Neural crest cell (in vitro differentiated cells): Measurements from ENCODE around the gene COL19A1. TPM values are rescaled to one million over a fixed set of nuclear protein-coding genes. Genes with fewer than 3 reads are reported as not detected.

Experiments used
- DNase-seq: peaks from one replicate; pipeline ENCODE4 v3.0.0; 2021; ENCODE audit warnings: low read depth, mixed read lengths, low spot score
- H3K27ac Mint-ChIP-seq: one replicate; pipeline ENCODE4 v1.8.0; 2021; ENCODE audit warnings: mild to moderate bottlenecking, mixed read lengths; ENCODE audit not compliant: unreplicated experiment
- H3K27me3 Mint-ChIP-seq: 2 replicates; pipeline ENCODE4 v1.8.0; 2021; ENCODE audit warnings: low read depth, mild to moderate bottlenecking, mixed read lengths
- H3K36me3 Mint-ChIP-seq: 2 replicates; pipeline ENCODE4 v1.8.0; 2021; ENCODE audit warnings: low read depth, mild to moderate bottlenecking, mixed read lengths
- H3K4me1 Mint-ChIP-seq: 2 replicates; pipeline ENCODE4 v1.8.0; 2021; ENCODE audit warnings: mixed read lengths
- H3K4me3 Mint-ChIP-seq: one replicate; pipeline ENCODE4 v1.8.0; 2021; ENCODE audit warnings: mild to moderate bottlenecking, mixed read lengths
- H3K9me3 Mint-ChIP-seq: 2 replicates; pipeline ENCODE4 v1.8.0; 2021; ENCODE audit warnings: mixed read lengths
- CTCF ChIP-seq: fragments of 200-600 bp; sonication (generic); conservative IDR thresholded peaks from 2 replicates; pipeline ENCODE4 v1.5.0; 2021; ENCODE audit warnings: antibody characterized with exemption, mild to moderate bottlenecking
- total RNA-seq: library from RNA; stranded (reverse); gene quantifications from 2 replicates; pipeline ENCODE4 v1.2.1, GENCODE V29; 2021

COL19A1 gene
- total RNA-seq, 1 donor from 2014 or later = 0.09 TPM

GRCh38 chr6:70163795-70164194 is 297.4 kb downstream of the COL19A1 start:
- Mint-ChIP-seq H3K9me3 (no peaks in the 10 kb centered on the region), H3K27me3 (peaks cover 3% of the 10 kb centered on the region), H3K27ac (no peak overlapping the region), H3K36me3 (no peaks in the 10 kb centered on the region), H3K4me1 (peaks cover 18% of the 10 kb centered on the region), H3K4me3 (no peak overlapping the region)
- no peak for DNase-seq
- no peak for TF ChIP-seq CTCF

DNA sequence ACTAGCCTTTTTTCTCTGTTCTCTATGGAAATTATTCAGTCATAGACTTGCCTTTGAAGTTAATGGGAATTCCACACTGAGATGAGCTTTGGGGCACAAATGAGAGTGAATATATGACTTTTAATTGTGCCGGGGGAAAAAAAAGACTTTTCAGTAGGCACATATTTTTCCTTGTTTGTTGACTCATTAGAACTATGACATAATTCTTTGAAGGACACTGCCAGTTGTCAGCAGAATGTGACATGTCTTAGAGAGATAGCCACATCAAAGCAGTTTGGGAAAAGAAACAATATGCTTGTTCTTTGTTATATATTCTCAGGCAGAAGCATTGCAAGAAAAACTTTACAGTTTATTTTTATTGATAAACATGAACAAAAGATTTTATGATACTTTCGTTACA is 298.2 kb downstream of the COL19A1 start:
- no peak for DNase-seq
- Mint-ChIP-seq H3K27ac (no peak overlapping the region), H3K4me1 (peaks cover 18% of the 10 kb centered on the region), H3K27me3 (peaks cover 3% of the 10 kb centered on the region), H3K9me3 (no peaks in the 10 kb centered on the region), H3K36me3 (no peaks in the 10 kb centered on the region), H3K4me3 (no peak overlapping the region)
- TF ChIP-seq CTCF = no peak

- DNase-seq = peak; percentile 61
- no peak overlapping the region for H3K27ac Mint-ChIP-seq
- H3K27me3 Mint-ChIP-seq = peaks cover 3% of the 10 kb centered on the region
- peak; percentile 81 for TF ChIP-seq CTCF
- H3K9me3 Mint-ChIP-seq = no peaks in the 10 kb centered on the region
- peaks cover 18% of the 10 kb centered on the region for H3K4me1 Mint-ChIP-seq
- peak overlapping the region; percentile 75 for H3K4me3 Mint-ChIP-seq
- H3K36me3 Mint-ChIP-seq = no peaks in the 10 kb centered on the region
These were observed 300.0 kb downstream of the COL19A1 start for GRCh38 chr6:70166088-70166958.

DNA sequence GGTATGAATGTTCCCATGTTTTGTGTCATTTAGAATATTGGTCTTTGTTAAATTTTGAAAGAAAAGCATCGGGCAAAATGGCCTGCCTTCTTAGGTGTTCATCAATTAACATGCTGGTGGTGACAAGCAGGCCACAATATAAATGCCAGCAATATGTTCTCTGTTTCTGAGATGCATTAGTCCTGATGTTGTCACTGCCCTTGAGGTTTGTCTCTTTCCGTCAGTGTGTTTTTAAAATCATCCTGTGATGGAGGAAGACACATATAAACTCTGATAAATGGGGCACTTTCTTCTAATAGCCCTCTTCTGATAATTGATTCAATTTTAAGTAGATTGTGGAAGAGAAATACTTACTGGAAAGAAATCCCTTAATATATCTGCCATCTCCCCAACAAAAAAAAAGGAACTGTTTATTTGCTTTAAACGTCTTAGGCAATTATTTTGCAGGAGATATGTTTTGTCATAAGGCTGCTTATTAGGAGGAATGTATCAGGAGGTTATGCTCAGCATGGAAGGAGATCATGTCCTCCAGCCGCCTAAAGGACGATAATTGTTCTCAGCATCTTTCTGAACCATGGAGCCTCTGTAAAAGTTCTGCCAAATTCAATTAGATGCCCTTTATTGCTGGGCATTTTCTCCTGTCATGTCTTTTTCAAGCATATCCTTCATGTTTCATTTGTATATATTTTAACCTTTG is 302.5 kb downstream of the COL19A1 start:
- peaks cover 3% of the 10 kb centered on the region for H3K27me3 Mint-ChIP-seq
- no peak overlapping the region for H3K4me3 Mint-ChIP-seq
- no peaks in the 10 kb centered on the region for H3K36me3 Mint-ChIP-seq
- peaks cover 2% of the 10 kb centered on the region for H3K9me3 Mint-ChIP-seq
- H3K4me1 Mint-ChIP-seq = peaks cover 18% of the 10 kb centered on the region
- no peak overlapping the region for H3K27ac Mint-ChIP-seq
- no peak for DNase-seq
- no peak for TF ChIP-seq CTCF

DNA sequence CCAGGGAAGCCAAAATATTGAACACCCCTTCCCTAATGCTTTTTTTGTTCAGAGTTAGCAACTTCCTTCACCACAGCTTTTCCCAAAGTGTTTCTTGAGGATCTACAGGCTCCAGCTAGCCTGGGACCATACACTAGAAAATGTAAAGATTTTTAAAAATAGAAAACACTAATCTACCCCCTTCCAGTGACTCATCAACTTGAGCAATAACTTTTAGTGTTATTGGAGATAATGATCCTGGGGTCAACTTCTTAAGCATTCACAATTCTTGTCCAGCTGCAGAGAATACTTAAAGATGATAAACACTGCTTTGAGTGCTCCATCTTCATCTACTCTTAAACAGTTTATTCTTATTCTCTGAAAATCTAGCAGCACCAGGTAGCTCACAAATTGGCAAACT is 304.9 kb downstream of the COL19A1 start:
- Mint-ChIP-seq H3K27me3 (peaks cover 3% of the 10 kb centered on the region), H3K4me3 (no peak overlapping the region), H3K27ac (no peak overlapping the region), H3K4me1 (peaks cover 4% of the 10 kb centered on the region), H3K9me3 (peaks cover 2% of the 10 kb centered on the region), H3K36me3 (no peaks in the 10 kb centered on the region)
- no peak for TF ChIP-seq CTCF
- DNase-seq = no peak
